Activated CD4-positive, alpha-beta T cell treated with anti-CD3 and anti-CD28 coated beads for 4 hours (primary cell): ENCODE data around the gene PLS1.
"Not testable (repeated sequence)": the region's sequence is repeated elsewhere in the genome, so short reads cannot be mapped to it uniquely, and the experiment has no call there.

Experiments
- DNase-seq, 2 donors: peaks; one replicate each; pipeline ENCODE4 v3.0.0-alpha.2; 2020

The PLS1 gene

GRCh38 chr3:142705198-142705597, 109.0 kb downstream of the PLS1 start:
- no peak for DNase-seq

GRCh38 chr3:142706321-142707127, 110.3 kb downstream of the PLS1 start:
- no peak for DNase-seq

- DNase-seq: no peak
Observed at GRCh38 chr3:142709207-142709606, 113.0 kb downstream of the PLS1 start.

GRCh38 chr3:142714882-142715281, 118.7 kb downstream of the PLS1 start:
- DNase-seq: not testable (repeated sequence)

- DNase-seq: no peak
Observed at GRCh38 chr3:142716102-142716501, 119.9 kb downstream of the PLS1 start.

GRCh38 chr3:142723665-142723967, 127.4 kb downstream of the PLS1 start:
- no peak for DNase-seq

- peak; percentile 68 to 73 for DNase-seq
Observed at GRCh38 chr3:142723968-142724681, 127.9 kb downstream of the PLS1 start, which contains the start of gene TRPC1. Gene TRPC1, plus strand, starts transcription at chr3:142724034. Its CDS starts 526 bp downstream, at chr3:142724560.

- peak in 1 of 2 donors; percentile 3 for DNase-seq
Observed at GRCh38 chr3:142724682-142725356, 128.6 kb downstream of the PLS1 start.

- DNase-seq: no peak
Observed at GRCh38 chr3:142725357-142725739, 129.2 kb downstream of the PLS1 start.

- no peak for DNase-seq
Observed at GRCh38 chr3:142726017-142726416, 129.8 kb downstream of the PLS1 start.

GRCh38 chr3:142732066-142732465, 135.9 kb downstream of the PLS1 start:
- DNase-seq: no peak

- DNase-seq: no peak
Observed at GRCh38 chr3:142734834-142735233, 138.6 kb downstream of the PLS1 start.

GRCh38 chr3:142735462-142735861, 139.3 kb downstream of the PLS1 start:
- no peak for DNase-seq

- no peak for DNase-seq
Observed at GRCh38 chr3:142738396-142738795, 142.2 kb downstream of the PLS1 start.

- DNase-seq: no peak
Observed at GRCh38 chr3:142746646-142747045, 150.5 kb downstream of the PLS1 start.

GRCh38 chr3:142750531-142750930, 154.3 kb downstream of the PLS1 start:
- DNase-seq: not testable (repeated sequence)

GRCh38 chr3:142752605-142753004, 156.4 kb downstream of the PLS1 start:
- DNase-seq: not testable (repeated sequence)

- DNase-seq: no peak
Observed at GRCh38 chr3:142754494-142754893, 158.3 kb downstream of the PLS1 start.
